HEK293 (cell line): ENCODE measurements around the gene SS18L1.

Experiments used
- CTCF ChIA-PET: fragments of 350-600 bp; formaldehyde crosslinking; extraction: SDS; loops from one replicate; lab custom pipeline; 2021; ENCODE audit warnings: antibody characterized with exemption; lab: Yijun Ruan, JAX
- POLR2A ChIA-PET: fragments of 300-600 bp; formaldehyde crosslinking; extraction: SDS; loops from one replicate; lab custom pipeline; 2020; ENCODE audit warnings: antibody characterized with exemption, inconsistent platforms; lab: Yijun Ruan, JAX
- H3K27ac ChIP-seq: fragments of 200-500 bp; sonication (Bioruptor generic); 2 replicates; pipeline ENCODE4 v1.5.1; 2014; ENCODE audit warnings: low read depth, low read length, control low read depth, inconsistent platforms; ENCODE audit errors: extremely low read depth
- H3K36me3 ChIP-seq, 2 experiments: fragments of 200-500 bp in 1 of 2; sonication (Bioruptor generic) in 1 of 2; 1 replicate in 1 of 2; 2 replicates in 1 of 2; pipeline ENCODE4 v1.5.1; 2014 to 2017; ENCODE audit warnings: inconsistent platforms in 2 of 2, low read length in 2 of 2; ENCODE audit not compliant: control insufficient read depth in 2 of 2, insufficient read depth in 1 of 2
- H3K4me1 ChIP-seq: fragments of 200-500 bp; sonication (Bioruptor generic); 2 replicates; pipeline ENCODE4 v1.5.1; 2014; ENCODE audit warnings: mild to moderate bottlenecking, low read length, inconsistent platforms; ENCODE audit not compliant: control insufficient read depth, insufficient read depth
- H3K4me3 ChIP-seq: 2 replicates; pipeline ENCODE4 v1.5.1; 2011; ENCODE audit warnings: low read depth, mild to moderate bottlenecking, control low read depth, low read length, moderate library complexity
- H3K9me3 ChIP-seq: fragments of 200-500 bp; sonication (Bioruptor generic); 2 replicates; pipeline ENCODE4 v1.5.1; 2014; ENCODE audit warnings: low read depth, low read length, inconsistent platforms; ENCODE audit not compliant: control insufficient read depth, insufficient read depth
- AEBP2 ChIP-seq: fragments of 450-650 bp; formaldehyde crosslinking; IDR thresholded peaks from 2 replicates; pipeline ENCODE4 v1.5.1; 2016; ENCODE audit warnings: missing biosample characterization, missing genetic modification characterization, borderline replicate concordance
- GLI2 ChIP-seq: fragments of 450-650 bp; formaldehyde crosslinking; IDR thresholded peaks from 2 replicates; pipeline ENCODE4; 2017; ENCODE audit warnings: missing biosample characterization, missing genetic modification characterization, low read depth, borderline replicate concordance
- HOXA7 ChIP-seq: sonication (generic); formaldehyde crosslinking; IDR thresholded peaks from 2 replicates; pipeline ENCODE4 v1.8.1; 2022; ENCODE audit warnings: missing genetic modification reagents, borderline replicate concordance
- OVOL3 ChIP-seq: fragments of 450-650 bp; formaldehyde crosslinking; IDR thresholded peaks from 2 replicates; pipeline ENCODE4 v1.5.1; 2016; ENCODE audit warnings: missing biosample characterization, missing genetic modification characterization
- PRDM10 ChIP-seq: fragments of 450-650 bp; formaldehyde crosslinking; IDR thresholded peaks from 2 replicates; pipeline ENCODE4 v1.5.1; 2016; ENCODE audit warnings: missing biosample characterization, missing genetic modification characterization
- SALL2 ChIP-seq: fragments of 450-650 bp; formaldehyde crosslinking; IDR thresholded peaks from 2 replicates; pipeline ENCODE4 v1.5.0; 2017; ENCODE audit warnings: missing biosample characterization, mild to moderate bottlenecking, missing genetic modification characterization, borderline replicate concordance
- SP7 ChIP-seq: fragments of 450-650 bp; formaldehyde crosslinking; IDR thresholded peaks from 2 replicates; pipeline ENCODE4 v1.5.1; 2016; ENCODE audit warnings: missing biosample characterization, missing genetic modification characterization
- TSHZ1 ChIP-seq: fragments of 450-650 bp; formaldehyde crosslinking; IDR thresholded peaks from 2 replicates; pipeline ENCODE4 v1.5.1; 2016; ENCODE audit warnings: missing biosample characterization, missing genetic modification characterization, borderline replicate concordance
- ZEB2 ChIP-seq: fragments of 450-650 bp; formaldehyde crosslinking; IDR thresholded peaks from 2 replicates; pipeline ENCODE4 v1.5.1; 2016; ENCODE audit warnings: missing biosample characterization, missing genetic modification characterization
- ZFHX2 ChIP-seq: fragments of 450-650 bp; formaldehyde crosslinking; conservative IDR thresholded peaks from 2 replicates; pipeline ENCODE4 v1.5.1; 2016; ENCODE audit warnings: missing biosample characterization, missing genetic modification characterization
- ZFP3 ChIP-seq: fragments of 450-650 bp; formaldehyde crosslinking; IDR thresholded peaks from 2 replicates; pipeline ENCODE4 v1.5.1; 2016; ENCODE audit warnings: low read depth, missing biosample characterization, missing genetic modification characterization
- ZNF169 ChIP-seq: fragments of 450-650 bp; formaldehyde crosslinking; IDR thresholded peaks from 2 replicates; pipeline ENCODE4 v1.5.1; 2016; ENCODE audit warnings: missing biosample characterization, missing genetic modification characterization
- ZNF350 ChIP-seq: fragments of 450-650 bp; formaldehyde crosslinking; IDR thresholded peaks from 2 replicates; pipeline ENCODE4 v1.5.0; 2017; ENCODE audit warnings: missing biosample characterization, mild to moderate bottlenecking, missing genetic modification characterization
- ZNF366 ChIP-seq: fragments of 450-650 bp; formaldehyde crosslinking; conservative IDR thresholded peaks from 2 replicates; pipeline ENCODE4 v1.5.1; 2016; ENCODE audit warnings: missing biosample characterization, missing genetic modification characterization
- ZNF433 ChIP-seq: fragments of 450-650 bp; formaldehyde crosslinking; IDR thresholded peaks from 2 replicates; pipeline ENCODE4 v1.5.1; 2016; ENCODE audit warnings: missing biosample characterization, missing genetic modification characterization, low read depth
- ZNF521 ChIP-seq: fragments of 450-650 bp; formaldehyde crosslinking; IDR thresholded peaks from 2 replicates; pipeline ENCODE4 v1.5.1; 2017; ENCODE audit warnings: missing biosample characterization, mild to moderate bottlenecking, missing genetic modification characterization
- ZNF530 ChIP-seq: fragments of 450-650 bp; formaldehyde crosslinking; IDR thresholded peaks from 2 replicates; pipeline ENCODE4 v1.5.1; 2016; ENCODE audit warnings: low read depth, missing biosample characterization, missing genetic modification characterization
- ZNF548 ChIP-seq: fragments of 450-650 bp; formaldehyde crosslinking; IDR thresholded peaks from 2 replicates; pipeline ENCODE4 v1.5.1; 2016; ENCODE audit warnings: missing biosample characterization, missing genetic modification characterization
- ZNF558 ChIP-seq: fragments of 450-650 bp; formaldehyde crosslinking; IDR thresholded peaks from 2 replicates; pipeline ENCODE4 v1.5.1; 2016; ENCODE audit warnings: missing biosample characterization, missing genetic modification characterization
- ZNF596 ChIP-seq: fragments of 450-650 bp; IDR thresholded peaks from 2 replicates; pipeline ENCODE4 v1.5.0; 2018; ENCODE audit warnings: missing biosample characterization, mild to moderate bottlenecking, missing genetic modification characterization, moderate library complexity
- ZNF600 ChIP-seq: fragments of 450-650 bp; formaldehyde crosslinking; IDR thresholded peaks from 2 replicates; pipeline ENCODE4 v1.5.1; 2016; ENCODE audit warnings: missing biosample characterization, missing genetic modification characterization
- ZNF626 ChIP-seq: fragments of 450-650 bp; sonication (Bioruptor Pico); formaldehyde crosslinking; IDR thresholded peaks from 2 replicates; pipeline ENCODE4 v1.5.1; 2018; ENCODE audit warnings: missing biosample characterization, missing genetic modification characterization, inconsistent platforms
- ZNF664 ChIP-seq: fragments of 450-650 bp; formaldehyde crosslinking; IDR thresholded peaks from 2 replicates; pipeline ENCODE4 v1.5.1; 2016; ENCODE audit warnings: missing biosample characterization, missing genetic modification characterization
- ZNF776 ChIP-seq: fragments of 450-650 bp; formaldehyde crosslinking; IDR thresholded peaks from 2 replicates; pipeline ENCODE4 v1.5.0; 2017; ENCODE audit warnings: missing biosample characterization, missing genetic modification characterization, borderline replicate concordance

SS18L1 gene

GRCh38 chr20:62148908-62149314 is 5.3 kb downstream of the SS18L1 start:
- no peaks in the 10 kb centered on the region for H3K9me3 ChIP-seq
- POLR2A ChIA-PET, result no interaction called here
- TF ChIP-seq ZNF530, result no peak
- no peak for TF ChIP-seq ZNF558
- no peak for TF ChIP-seq ZNF350
- TF ChIP-seq ZNF169 (tag by site-specific recombination), result no peak
- no peak for TF ChIP-seq ZNF433 (tag by site-specific recombination)
- no peak for TF ChIP-seq SP7
- TF ChIP-seq, all 188 proteins: peak for 0
- Histone ChIP-seq H3K36me3 (peaks cover 0 to 18% of the 10 kb centered on the region in 2 experiments; a peak in 1 of 3 replicates), H3K4me3 (no peak overlapping the region), H3K27ac (no peak overlapping the region), H3K4me1 (no peaks in the 10 kb centered on the region)
- CTCF ChIA-PET, result interaction anchor here (0.6 to 1.8 kb wide), 2 partner anchors 8 to 1831 kb away, joined by 3 to 4 read pairs; no protein-coding TSS in a partner anchor

GRCh38 chr20:62149532-62150309 is 6.2 kb downstream of the SS18L1 start:
- Histone ChIP-seq H3K36me3 (peaks cover 0 to 26% of the 10 kb centered on the region in 2 experiments; a peak in 1 of 3 replicates), H3K9me3 (no peaks in the 10 kb centered on the region), H3K4me3 (no peak overlapping the region), H3K27ac (no peak overlapping the region), H3K4me1 (no peaks in the 10 kb centered on the region)
- TF ChIP-seq ZNF548 (tag by site-specific recombination) (no peak), GLI2 (tag by site-specific recombination) (no peak), TSHZ1 (tag by site-specific recombination) (no peak), OVOL3 (no peak), ZNF664 (tag by site-specific recombination) (no peak), ZFHX2 (no peak), ZNF600 (tag by site-specific recombination) (no peak), ZNF521 (tag by site-specific recombination) (no peak), ZNF596 (tag by site-specific recombination) (no peak), SALL2 (tag by site-specific recombination) (no peak), ZNF626 (tag by site-specific recombination) (no peak), ZNF776 (tag by site-specific recombination) (no peak)
- ChIA-PET POLR2A (no interaction called here), CTCF (interaction anchor here (0.6 to 1.8 kb wide), 3 partner anchors 8 to 413 kb away, joined by 3 to 4 read pairs (median 3); no protein-coding TSS in a partner anchor)

- Histone ChIP-seq H3K27ac (no peak overlapping the region), H3K36me3 (peaks cover 0 to 23% of the 10 kb centered on the region in 2 experiments; a peak in 1 of 3 replicates), H3K4me1 (no peaks in the 10 kb centered on the region), H3K9me3 (no peaks in the 10 kb centered on the region), H3K4me3 (no peak overlapping the region)
- CTCF ChIA-PET, result interaction anchor here (0.6 to 1.8 kb wide), 2 partner anchors 9 to 102 kb away, joined by 3 to 4 read pairs; no protein-coding TSS in a partner anchor
- POLR2A ChIA-PET, result no interaction called here
- TF ChIP-seq ZFP3 (tag by site-specific recombination) (no peak), ZFHX2 (no peak), PRDM10 (tag by site-specific recombination) (no peak), ZEB2 (tag by site-specific recombination) (no peak), HOXA7 (no peak), AEBP2 (tag by site-specific recombination) (no peak), ZNF366 (tag by site-specific recombination) (no peak), OVOL3 (no peak)
These were observed 6.7 kb downstream of the SS18L1 start for GRCh38 chr20:62150310-62150575.
